PC-3 (cell line): ENCODE results near the gene GAB2.

Source experiments
- EZH2 ChIP-seq: fragments of 300-600 bp; sonication (generic); IDR thresholded peaks from one replicate; pipeline ENCODE4 v1.6.1; 2017; ENCODE audit warnings: antibody characterized with exemption, mild to moderate bottlenecking, low read length; ENCODE audit not compliant: unreplicated experiment
- EZH2phosphoT487 ChIP-seq: fragments of 300-600 bp; sonication (generic); IDR thresholded peaks from 2 replicates; pipeline ENCODE4 v1.6.1; 2018; ENCODE audit warnings: mild to moderate bottlenecking, antibody characterized with exemption, low read length, borderline replicate concordance
- TF ChIP-seq, protein P1 (sequence below): fragments of 300-600 bp; sonication (generic); conservative IDR thresholded peaks from 2 replicates; pipeline ENCODE4 v1.5.1; 2017; ENCODE audit warnings: antibody characterized with exemption, low read depth, mild to moderate bottlenecking, low read length

DNA sequence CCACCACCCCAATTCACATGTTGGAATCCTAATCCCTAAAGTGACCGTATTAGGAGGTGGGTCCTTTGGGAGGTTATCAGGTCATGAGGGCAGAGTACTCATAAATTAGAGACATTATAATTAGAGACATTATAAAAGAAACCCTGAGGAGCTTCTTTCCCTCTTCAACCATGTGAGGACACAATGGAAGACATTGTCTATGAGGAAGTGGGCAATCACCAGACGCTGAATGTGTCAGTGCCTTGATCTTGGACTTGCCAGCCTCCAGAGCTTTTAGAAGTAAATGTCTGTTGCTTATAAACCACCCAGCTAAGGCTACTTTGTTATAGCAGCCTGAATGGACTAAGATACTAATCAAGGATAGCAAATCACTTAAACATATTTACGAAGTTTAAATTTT, 14.8 kb downstream of the GAB2 start:
- TF ChIP-seq, protein P1, sequence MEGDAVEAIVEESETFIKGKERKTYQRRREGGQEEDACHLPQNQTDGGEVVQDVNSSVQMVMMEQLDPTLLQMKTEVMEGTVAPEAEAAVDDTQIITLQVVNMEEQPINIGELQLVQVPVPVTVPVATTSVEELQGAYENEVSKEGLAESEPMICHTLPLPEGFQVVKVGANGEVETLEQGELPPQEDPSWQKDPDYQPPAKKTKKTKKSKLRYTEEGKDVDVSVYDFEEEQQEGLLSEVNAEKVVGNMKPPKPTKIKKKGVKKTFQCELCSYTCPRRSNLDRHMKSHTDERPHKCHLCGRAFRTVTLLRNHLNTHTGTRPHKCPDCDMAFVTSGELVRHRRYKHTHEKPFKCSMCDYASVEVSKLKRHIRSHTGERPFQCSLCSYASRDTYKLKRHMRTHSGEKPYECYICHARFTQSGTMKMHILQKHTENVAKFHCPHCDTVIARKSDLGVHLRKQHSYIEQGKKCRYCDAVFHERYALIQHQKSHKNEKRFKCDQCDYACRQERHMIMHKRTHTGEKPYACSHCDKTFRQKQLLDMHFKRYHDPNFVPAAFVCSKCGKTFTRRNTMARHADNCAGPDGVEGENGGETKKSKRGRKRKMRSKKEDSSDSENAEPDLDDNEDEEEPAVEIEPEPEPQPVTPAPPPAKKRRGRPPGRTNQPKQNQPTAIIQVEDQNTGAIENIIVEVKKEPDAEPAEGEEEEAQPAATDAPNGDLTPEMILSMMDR = no peak
- TF ChIP-seq EZH2 (no peak), EZH2phosphoT487 (no peak)
